Cardiac muscle cell (in vitro differentiated cells and primary cell): ENCODE data around the gene ABCA4. TPM values are rescaled to one million over a fixed set of nuclear protein-coding genes. Genes with fewer than 3 reads are reported as not detected.

Experiments
- DNase-seq, 2 donors: peaks; one replicate each; pipeline versions ENCODE4 v3.0.0 to v3.0.0-alpha.2; 2010 to 2017; ENCODE audit warnings: low read depth in 1 of 2, low spot score in 1 of 2
- H3K27ac ChIP-seq: fragments of 200-600 bp; sonication (generic); 2 replicates; pipeline ENCODE4 v1.5.1; 2016
- H3K27me3 ChIP-seq: fragments of 200-600 bp; sonication (generic); 2 replicates; pipeline ENCODE4 v1.6.0; 2016; ENCODE audit warnings: control low read depth
- H3K36me3 ChIP-seq: fragments of 200-600 bp; sonication (generic); 2 replicates; pipeline ENCODE4 v1.5.1; 2016; ENCODE audit warnings: control low read depth
- H3K4me1 ChIP-seq: fragments of 200-600 bp; sonication (generic); 2 replicates; pipeline ENCODE4 v1.8.1; 2017; ENCODE audit warnings: low read depth, mild to moderate bottlenecking, mixed run types
- H3K4me3 ChIP-seq: fragments of 200-600 bp; sonication (generic); 2 replicates; pipeline ENCODE4 v1.5.1; 2016; ENCODE audit warnings: mild to moderate bottlenecking
- H3K9me3 ChIP-seq: fragments of 200-600 bp; sonication (generic); 2 replicates; pipeline ENCODE4 v1.5.1; 2017; ENCODE audit warnings: low read depth, mild to moderate bottlenecking, control low read depth
- polyA plus RNA-seq: library from polyadenylated mRNA; unstranded; fragments of >200 nt; fragmentation: Nextera tagmentation; extraction: Ambion mirVana; gene quantifications from 2 replicates; pipeline ENCODE4 v1.2.1, GENCODE V29; 2016
- total RNA-seq: library from RNA; depleted of rRNA; stranded (reverse); fragments of >200 nt; gene quantifications from 2 replicates; pipeline ENCODE4 v1.2.3, GENCODE V29; 2016
- TF ChIP-seq, protein P1 (sequence below): IDR thresholded peaks from 2 replicates; pipeline ENCODE4 v1.5.1; 2012; ENCODE audit warnings: low read depth, mild to moderate bottlenecking, low read length

The ABCA4 gene
- total and polyA plus RNA-seq, 2 experiments from 2014 or later = 0.15 TPM; not detected in 1

DNA sequence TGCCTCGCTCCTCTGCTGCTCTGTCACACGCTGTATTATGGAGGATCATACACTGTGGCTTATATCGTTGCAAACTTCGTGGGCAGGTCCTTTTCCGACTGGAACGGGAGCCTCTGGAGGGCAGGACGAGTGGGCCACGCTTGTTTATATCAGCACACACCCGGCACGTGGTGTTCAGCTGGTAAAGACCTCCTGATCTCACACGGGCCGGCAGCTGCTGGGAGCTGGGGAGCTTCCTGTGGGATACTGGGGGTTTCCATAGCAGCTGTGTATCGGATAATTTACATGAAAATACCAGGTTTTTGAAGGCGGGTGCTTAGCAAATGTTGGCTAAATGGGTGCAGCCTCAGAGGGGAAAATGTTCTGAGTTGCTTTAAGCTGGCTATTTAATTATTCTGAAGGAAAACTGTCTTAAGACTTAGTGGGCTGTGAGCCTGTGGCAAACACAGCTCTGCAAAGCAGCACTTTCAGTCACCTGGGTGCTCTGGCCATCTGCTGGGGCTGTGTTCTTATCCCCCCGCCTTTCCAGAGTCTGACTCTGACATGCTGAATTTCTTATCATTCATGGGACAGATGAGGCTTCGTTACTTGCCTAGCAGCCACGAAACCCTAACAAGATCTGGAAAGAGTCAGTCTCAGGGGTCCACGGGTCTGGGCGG is 108.1 kb downstream of the ABCA4 start:
- H3K9me3 ChIP-seq = no peaks in the 10 kb centered on the region
- TF ChIP-seq, protein P1, sequence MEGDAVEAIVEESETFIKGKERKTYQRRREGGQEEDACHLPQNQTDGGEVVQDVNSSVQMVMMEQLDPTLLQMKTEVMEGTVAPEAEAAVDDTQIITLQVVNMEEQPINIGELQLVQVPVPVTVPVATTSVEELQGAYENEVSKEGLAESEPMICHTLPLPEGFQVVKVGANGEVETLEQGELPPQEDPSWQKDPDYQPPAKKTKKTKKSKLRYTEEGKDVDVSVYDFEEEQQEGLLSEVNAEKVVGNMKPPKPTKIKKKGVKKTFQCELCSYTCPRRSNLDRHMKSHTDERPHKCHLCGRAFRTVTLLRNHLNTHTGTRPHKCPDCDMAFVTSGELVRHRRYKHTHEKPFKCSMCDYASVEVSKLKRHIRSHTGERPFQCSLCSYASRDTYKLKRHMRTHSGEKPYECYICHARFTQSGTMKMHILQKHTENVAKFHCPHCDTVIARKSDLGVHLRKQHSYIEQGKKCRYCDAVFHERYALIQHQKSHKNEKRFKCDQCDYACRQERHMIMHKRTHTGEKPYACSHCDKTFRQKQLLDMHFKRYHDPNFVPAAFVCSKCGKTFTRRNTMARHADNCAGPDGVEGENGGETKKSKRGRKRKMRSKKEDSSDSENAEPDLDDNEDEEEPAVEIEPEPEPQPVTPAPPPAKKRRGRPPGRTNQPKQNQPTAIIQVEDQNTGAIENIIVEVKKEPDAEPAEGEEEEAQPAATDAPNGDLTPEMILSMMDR = no peak
- DNase-seq = no peak
- no peaks in the 10 kb centered on the region for H3K4me1 ChIP-seq
- H3K4me3 ChIP-seq = no peak overlapping the region
- H3K27ac ChIP-seq = no peak overlapping the region
- H3K27me3 ChIP-seq = no peaks in the 10 kb centered on the region
- no peaks in the 10 kb centered on the region for H3K36me3 ChIP-seq

DNA sequence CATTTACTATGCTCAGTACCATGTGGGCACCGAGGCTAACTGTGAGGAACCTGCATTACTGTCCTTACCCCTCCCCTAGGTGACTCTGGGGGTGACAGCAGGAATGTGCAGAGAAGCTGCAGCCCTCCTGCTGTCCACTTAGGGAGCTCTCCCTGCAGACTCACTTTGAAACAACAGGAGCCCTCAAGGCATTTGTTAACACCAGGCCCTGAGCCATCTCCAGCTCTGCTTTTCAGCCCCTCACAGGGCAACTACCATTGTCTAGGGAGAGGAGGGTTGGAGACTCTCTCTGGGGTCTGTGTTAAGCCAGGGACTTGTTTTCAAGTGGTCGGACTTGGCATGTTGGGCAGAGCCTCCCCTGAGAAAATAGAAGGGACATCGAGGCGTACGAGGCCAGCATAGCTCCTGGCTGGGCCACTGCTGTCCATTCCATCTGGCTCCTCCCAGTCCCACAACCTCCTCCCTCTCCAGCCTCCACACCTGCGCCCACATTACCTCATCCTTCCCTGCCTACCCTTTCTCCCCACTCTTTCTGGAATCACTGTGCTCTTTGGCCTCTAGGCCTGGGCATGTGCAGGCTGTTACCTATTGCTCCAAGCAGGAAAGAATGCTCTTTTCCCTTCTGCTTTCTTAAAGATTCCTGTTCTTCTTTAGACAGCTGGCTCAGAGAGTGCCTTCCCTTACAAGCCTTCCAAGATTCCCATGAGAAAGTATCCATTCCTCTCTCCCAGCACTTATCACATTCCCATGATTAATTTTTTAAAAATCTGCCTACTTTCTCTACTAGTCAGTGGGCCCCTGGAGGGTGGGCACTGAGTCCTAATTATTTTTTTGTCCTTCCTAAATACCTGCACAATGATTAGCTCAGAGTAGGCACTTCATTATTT is 109.0 kb downstream of the ABCA4 start:
- Histone ChIP-seq H3K4me3 (no peak overlapping the region), H3K4me1 (no peaks in the 10 kb centered on the region), H3K27me3 (no peaks in the 10 kb centered on the region), H3K9me3 (no peaks in the 10 kb centered on the region), H3K36me3 (no peaks in the 10 kb centered on the region), H3K27ac (no peak overlapping the region)
- TF ChIP-seq, protein P1 = no peak
- DNase-seq = no peak

DNA sequence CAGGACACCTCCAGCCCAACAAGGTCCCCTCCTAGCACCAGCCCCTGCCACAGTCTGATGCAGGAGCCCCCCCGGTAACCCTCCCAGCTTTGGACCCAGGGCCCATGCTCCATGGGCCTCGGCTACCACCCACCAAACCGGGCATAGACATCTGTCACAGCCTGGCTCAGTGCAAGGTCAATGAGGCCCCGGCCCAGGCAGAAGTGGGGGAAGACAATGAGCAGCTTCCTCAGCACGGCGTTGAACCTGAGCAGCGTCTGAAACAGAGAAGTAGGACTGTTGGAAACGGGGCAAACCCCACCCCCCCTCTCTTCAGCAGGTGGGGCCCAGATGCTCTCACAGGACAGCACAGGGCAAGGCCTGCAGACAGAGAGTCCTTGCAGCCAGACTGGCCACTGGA is 109.8 kb downstream of the ABCA4 start:
- TF ChIP-seq, protein P1 = no peak
- DNase-seq = no peak
- Histone ChIP-seq H3K27ac (no peak overlapping the region), H3K27me3 (no peaks in the 10 kb centered on the region), H3K4me1 (no peaks in the 10 kb centered on the region), H3K36me3 (no peaks in the 10 kb centered on the region), H3K9me3 (no peaks in the 10 kb centered on the region), H3K4me3 (no peak overlapping the region)

DNA sequence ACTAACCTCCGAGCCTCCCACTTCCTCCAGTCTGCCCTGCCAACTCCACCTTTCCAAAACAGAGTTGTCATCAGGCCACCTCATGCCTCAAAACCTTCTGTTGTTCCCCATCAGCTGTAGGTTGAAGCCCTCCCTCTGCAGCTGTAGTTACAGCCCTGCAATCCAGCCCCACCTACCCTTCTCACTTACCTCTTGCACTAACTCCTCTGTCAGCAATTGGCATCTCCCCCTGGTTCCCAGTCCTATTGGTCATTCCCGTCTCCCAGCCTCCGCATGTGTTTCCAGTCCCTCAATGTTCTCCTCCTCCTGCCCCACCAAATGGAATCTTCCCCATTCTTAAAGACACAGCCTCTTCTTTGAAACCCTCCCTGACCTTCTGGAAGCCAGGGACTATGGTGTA is 111.6 kb downstream of the ABCA4 start:
- H3K27me3 ChIP-seq = no peaks in the 10 kb centered on the region
- no peak overlapping the region for H3K4me3 ChIP-seq
- DNase-seq = no peak
- no peaks in the 10 kb centered on the region for H3K4me1 ChIP-seq
- TF ChIP-seq, protein P1 = no peak
- H3K36me3 ChIP-seq = no peaks in the 10 kb centered on the region
- no peaks in the 10 kb centered on the region for H3K9me3 ChIP-seq
- no peak overlapping the region for H3K27ac ChIP-seq

DNA sequence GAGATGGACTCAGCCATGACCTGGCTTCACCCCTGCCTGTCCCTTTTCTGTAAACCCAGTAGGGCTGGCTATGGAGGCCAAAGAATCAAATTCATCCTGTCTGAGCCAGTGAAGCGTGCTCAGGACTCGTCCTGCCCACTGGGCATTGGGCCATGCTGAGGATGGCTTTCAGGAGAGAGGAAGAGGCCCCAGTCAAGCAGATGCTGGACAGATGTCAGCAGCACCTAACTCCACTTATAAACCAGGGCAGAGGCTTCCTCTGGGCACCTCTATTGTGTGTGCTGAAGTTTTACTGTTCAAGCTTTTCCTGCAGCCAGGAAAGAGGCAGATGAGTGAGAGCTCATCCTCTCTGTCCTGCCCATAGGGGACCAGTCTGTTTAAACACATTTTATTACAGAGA is 114.3 kb downstream of the ABCA4 start:
- H3K4me1 ChIP-seq = no peaks in the 10 kb centered on the region
- TF ChIP-seq, protein P1 = no peak
- no peaks in the 10 kb centered on the region for H3K9me3 ChIP-seq
- no peaks in the 10 kb centered on the region for H3K27me3 ChIP-seq
- H3K36me3 ChIP-seq = no peaks in the 10 kb centered on the region
- H3K4me3 ChIP-seq = no peak overlapping the region
- H3K27ac ChIP-seq = no peak overlapping the region
- DNase-seq = no peak
